Lower leg skin (tissue), 4 donors: ENCODE measurements around the gene LRRC3C. TPM values are rescaled to one million over a fixed set of nuclear protein-coding genes. Genes with fewer than 3 reads are reported as not detected.

Experiments used
- DNase-seq, 2 donors: peaks; one replicate each; pipeline ENCODE4 v3.0.0-alpha.2; 2019; ENCODE audit warnings: low spot score in 2 of 2
- H3K4me3 ChIP-seq: fragments of 200-600 bp; sonication (generic); 2 replicates; pipeline ENCODE4 v1.5.1; 2017; ENCODE audit warnings: mild to moderate bottlenecking, low read depth; ENCODE audit not compliant: poor library complexity, severe bottlenecking
- POLR2A ChIP-seq, 2 donors: fragments of 450-650 bp; IDR thresholded peaks; one replicate each; pipeline ENCODE4 v1.6.1; 2016 to 2017; ENCODE audit warnings: antibody characterized with exemption in 2 of 2, mild to moderate bottlenecking in 1 of 2, moderate library complexity in 1 of 2
- WGBS, 2 donors: methylation state at CpG; one replicate each; pipeline ENCODE4 v1.1.5; 2018; 5-methylcytosine and 5-hydroxymethylcytosine counted together
- intact Hi-C: fragments of 100-400 bp; cut with DNase I; formaldehyde crosslinking; loops from one replicate; pipeline ENCODE4 v1.15.0; 2023; ENCODE audit warnings: low total_unique reads
- total RNA-seq, 4 donors: library from RNA; depleted of rRNA; stranded (reverse); fragments of >200 nt; gene quantifications; one replicate each; pipeline ENCODE4 v1.1.0, GENCODE V29; 2016
- TF ChIP-seq, protein P1 (sequence below), 3 donors: fragments of 450-650 bp; IDR thresholded peaks; one replicate each; pipeline ENCODE4 v1.5.1; 2016; ENCODE audit warnings: antibody characterized with exemption in 3 of 3, mild to moderate bottlenecking in 3 of 3, moderate library complexity in 2 of 3

Gene LRRC3C
- total RNA-seq, 4 donors from 2014 or later, result 0.52 TPM; not detected in 3

DNA sequence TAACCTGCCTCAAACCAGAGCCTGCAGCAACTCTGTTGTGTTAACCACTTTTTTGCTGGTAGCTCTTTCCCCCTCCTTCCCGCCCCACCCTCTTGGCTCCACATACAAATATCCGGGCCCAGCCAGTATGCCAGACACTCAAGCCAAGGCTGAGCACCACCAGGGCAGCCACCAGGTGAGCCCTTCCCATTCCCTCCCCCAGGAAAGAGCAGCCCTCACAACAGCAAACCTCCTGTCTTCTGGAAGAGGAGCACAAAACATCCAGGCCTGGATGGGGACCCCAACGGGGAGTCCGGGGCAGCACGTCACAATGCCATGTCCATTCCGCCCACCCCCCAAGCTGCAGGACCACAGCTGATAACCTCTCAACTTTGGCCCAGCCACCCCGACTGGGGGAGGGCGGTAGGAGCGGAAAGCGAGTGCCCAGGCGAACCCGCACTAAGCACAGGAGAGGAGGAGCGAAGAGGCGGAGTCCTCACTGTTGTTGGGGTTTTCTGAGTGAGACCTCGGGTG, 888 bp upstream of the LRRC3C start:
- intact Hi-C loops, result no loop called here
- 1 to 3% methylated on average over 12 to 14 of the region's 15 CpGs for WGBS, 2 donors
- DNase-seq, result no peak
- H3K4me3 ChIP-seq, result peak overlapping the region; percentile 96
- TF ChIP-seq POLR2A (IDR thresholded peaks at IDR 0.05), result no peak
- TF ChIP-seq, protein P1, sequence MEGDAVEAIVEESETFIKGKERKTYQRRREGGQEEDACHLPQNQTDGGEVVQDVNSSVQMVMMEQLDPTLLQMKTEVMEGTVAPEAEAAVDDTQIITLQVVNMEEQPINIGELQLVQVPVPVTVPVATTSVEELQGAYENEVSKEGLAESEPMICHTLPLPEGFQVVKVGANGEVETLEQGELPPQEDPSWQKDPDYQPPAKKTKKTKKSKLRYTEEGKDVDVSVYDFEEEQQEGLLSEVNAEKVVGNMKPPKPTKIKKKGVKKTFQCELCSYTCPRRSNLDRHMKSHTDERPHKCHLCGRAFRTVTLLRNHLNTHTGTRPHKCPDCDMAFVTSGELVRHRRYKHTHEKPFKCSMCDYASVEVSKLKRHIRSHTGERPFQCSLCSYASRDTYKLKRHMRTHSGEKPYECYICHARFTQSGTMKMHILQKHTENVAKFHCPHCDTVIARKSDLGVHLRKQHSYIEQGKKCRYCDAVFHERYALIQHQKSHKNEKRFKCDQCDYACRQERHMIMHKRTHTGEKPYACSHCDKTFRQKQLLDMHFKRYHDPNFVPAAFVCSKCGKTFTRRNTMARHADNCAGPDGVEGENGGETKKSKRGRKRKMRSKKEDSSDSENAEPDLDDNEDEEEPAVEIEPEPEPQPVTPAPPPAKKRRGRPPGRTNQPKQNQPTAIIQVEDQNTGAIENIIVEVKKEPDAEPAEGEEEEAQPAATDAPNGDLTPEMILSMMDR (IDR thresholded peaks at IDR 0.05), result no peak

DNA sequence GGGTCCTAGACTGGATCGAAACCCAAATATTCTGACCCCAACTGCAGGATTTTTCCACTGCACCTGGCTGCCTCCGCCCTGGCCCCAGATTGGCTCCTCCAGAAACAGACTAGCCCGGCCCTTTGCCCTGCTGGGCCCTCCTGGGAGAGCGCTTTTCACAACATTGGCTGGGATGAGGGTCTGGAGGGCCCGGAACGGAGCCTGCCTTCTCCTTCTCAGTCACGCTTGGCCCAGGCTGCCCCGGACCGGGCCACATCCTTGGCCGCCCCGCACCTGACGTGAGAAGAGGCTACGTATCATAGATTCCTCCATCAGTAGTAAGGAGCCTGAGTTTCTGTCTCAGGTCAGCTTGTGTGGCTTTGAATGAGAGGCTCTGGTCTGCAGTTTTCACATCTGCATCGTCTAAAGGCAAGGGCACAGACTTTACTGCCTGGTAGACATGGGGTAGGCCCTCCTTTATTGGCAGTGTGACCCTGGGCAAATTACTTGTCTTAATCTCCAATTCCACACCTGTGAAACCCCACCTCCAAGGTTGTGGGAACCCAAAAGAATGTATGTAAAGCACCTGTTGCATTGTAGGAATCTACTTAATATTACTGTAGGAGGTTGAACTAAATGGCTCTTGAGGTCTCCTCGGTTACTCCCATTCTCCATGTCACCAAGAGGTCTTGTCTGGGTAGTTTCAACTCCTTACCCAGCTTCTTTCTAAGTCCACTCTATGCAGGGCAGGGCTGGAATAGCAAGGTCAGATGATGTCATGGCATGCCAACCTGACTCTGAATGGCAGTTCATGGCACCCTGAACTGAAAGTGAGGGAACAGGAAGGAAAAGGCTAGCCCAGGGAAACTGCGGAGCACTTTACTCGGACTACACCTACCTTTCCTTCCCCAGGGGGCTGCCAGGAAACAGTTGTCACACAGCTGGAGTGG, 661 bp downstream of the LRRC3C start:
- peak; percentile 21 to 91 for DNase-seq
- 28 to 42% methylated on average over 8 to 17 of the region's 17 CpGs for WGBS, 2 donors
- intact Hi-C loops, result no loop called here
- TF ChIP-seq POLR2A (IDR thresholded peaks at IDR 0.05), result no peak
- TF ChIP-seq, protein P1 (IDR thresholded peaks at IDR 0.05), result no peak
- H3K4me3 ChIP-seq, result peak overlapping the region; percentile 33

DNA sequence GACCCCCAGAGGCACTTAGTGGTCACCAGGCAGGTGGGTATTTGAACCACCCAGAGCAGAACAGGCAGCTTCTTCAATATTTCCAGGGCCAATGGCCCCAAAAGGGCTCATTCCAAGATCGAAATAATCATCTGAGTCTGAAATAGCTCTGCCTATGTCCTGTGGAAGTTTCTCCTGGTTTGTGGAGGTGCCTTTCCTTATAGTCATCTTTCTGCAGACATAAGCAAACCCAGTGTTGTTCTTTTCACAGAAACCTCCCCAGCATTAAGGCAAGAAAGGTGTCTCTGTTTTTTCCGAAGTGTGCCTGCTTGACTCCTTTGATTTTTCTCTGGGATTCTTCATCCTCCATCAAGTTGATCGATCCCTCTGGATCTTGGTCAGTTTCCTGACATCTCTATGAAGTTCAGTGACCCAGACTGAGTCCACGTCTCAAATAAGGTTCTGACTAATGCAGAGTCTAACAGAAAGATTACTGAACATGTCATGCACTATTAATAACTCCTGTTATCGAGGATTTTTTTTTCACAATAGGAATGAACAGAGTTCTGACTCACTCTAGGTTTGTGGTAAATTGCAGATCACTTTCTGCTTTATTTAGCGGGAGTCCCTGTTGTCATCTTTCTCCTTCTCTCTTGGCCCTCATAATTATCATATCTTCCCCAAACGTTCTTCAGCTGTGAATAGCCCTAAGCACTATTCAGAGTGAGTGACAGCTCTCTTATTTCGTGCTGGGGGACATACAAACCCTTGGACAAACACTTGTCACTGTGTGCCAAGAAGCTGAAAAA, 1.5 kb downstream of the LRRC3C start:
- H3K4me3 ChIP-seq, result no peak overlapping the region
- WGBS, 2 donors, result 40 to 44% methylated on average over 8 of the region's 8 CpGs
- TF ChIP-seq, protein P1 (IDR thresholded peaks at IDR 0.05), result no peak
- no peak for TF ChIP-seq POLR2A (IDR thresholded peaks at IDR 0.05)

DNA sequence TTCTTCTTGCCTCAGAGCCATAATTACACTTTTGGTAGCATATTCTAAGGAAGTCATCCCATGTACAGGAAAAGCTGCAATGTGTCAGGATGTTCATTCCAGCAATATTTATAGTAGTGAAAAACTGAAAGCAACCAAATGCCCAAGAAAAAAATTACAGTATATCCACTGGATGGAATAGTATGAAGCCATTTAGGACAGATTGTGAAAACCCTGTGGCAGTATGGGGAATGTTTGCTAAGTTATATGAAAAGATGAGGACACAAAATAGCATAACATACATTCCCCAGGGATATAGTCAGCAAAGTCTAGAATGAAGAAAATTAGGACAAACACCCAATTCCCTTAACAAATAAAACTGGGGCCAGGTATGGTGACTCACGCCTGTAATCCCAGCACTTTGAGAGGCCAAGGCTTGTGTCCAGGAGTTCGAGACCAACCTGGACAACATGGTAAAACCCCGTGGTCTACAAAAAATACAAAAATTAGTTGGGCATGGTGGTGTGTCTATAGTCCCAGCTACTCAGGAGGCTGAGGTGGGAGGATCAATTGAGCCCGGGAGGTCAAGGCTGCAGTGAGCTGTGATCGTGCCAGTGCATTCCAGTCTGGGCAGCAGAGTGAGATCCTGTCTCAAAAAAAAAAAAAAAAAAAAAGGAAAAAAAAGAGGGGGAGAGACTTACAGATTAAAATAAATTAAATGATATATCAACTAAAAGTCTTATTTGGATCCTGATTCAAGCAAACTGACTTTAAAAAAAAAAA, 2.3 kb downstream of the LRRC3C start:
- TF ChIP-seq POLR2A (IDR thresholded peaks at IDR 0.05), result no peak
- TF ChIP-seq, protein P1 (IDR thresholded peaks at IDR 0.05), result no peak
- intact Hi-C loops, result loop anchor here (1.0 kb wide), 1 partner anchor 47 kb away; no protein-coding TSS in a partner anchor
- DNase-seq, result no peak
- no peak overlapping the region for H3K4me3 ChIP-seq
- 89 to 94% methylated on average over 5 of the region's 5 CpGs for WGBS, 2 donors

More for the DNA sequence above, 1.5 kb downstream of the LRRC3C start:
- intact Hi-C loops, result loop anchor here (1.0 kb wide), 1 partner anchor 48 kb away; no protein-coding TSS in a partner anchor
- DNase-seq, result no peak

DNA sequence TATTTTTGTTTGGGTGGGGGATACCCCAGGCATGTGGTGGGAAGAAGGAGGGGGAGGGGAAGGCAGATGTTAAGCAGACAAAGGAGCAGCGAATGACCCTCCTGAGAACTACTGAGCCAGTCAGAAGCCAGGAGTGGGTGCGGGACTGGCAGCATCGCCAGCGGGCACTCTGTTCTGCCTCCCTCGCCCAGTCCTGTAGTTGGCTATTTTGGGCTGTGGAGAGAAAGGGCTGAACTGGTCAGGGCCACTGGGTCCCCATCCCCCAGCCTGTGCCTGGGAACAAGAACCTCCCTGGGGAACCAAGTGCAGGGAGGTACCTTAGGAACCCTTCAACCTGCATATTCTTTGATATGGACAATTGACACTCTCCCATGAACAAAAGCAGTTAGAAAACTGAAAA, 6.4 kb downstream of the LRRC3C start:
- intact Hi-C loops, result no loop called here
- no peak for TF ChIP-seq POLR2A (IDR thresholded peaks at IDR 0.05)
- TF ChIP-seq, protein P1 (IDR thresholded peaks at IDR 0.05), result no peak
- WGBS, 2 donors, result 80 to 85% methylated on average over 5 of the region's 5 CpGs
- no peak for DNase-seq
- H3K4me3 ChIP-seq, result no peak overlapping the region
